ENCODE measurements around the gene PIP5K1C. TPM values are rescaled to one million over a fixed set of nuclear protein-coding genes. Genes with fewer than 3 reads are reported as not detected.

The PIP5K1C gene
- total and polyA plus RNA-seq, 9 of the 15 experiments (the other 6 are each of a cell fraction or from before 2014, with no cell fraction given), result 0.38 to 22.1 (median 4.1) TPM

- TF ChIP-seq REST (IDR thresholded peaks at IDR 0.05; ENCODE audit: borderline replicate concordance), result peak; percentile 36; the same call in 1 of the 2 replicates
- no peak for TF ChIP-seq REST (CRISPR knock-in tag; IDR thresholded peaks at IDR 0.05; ENCODE audit: low read depth)
- 0 out of 4 replicates have a peak, but pooled peaks of 1 of the 2 experiments have one; percentile 20 for TF ChIP-seq FOXK2 (conservative IDR thresholded peaks at IDR 0.05 in 1 of 2, IDR thresholded peaks at IDR 0.05 in 1 of 2; ENCODE audit: low read depth in 2 of 2)
- TF ChIP-seq SPI1 (IDR thresholded peaks at IDR 0.05; ENCODE audit: borderline replicate concordance, low read depth, low read length), result no peak
- TF ChIP-seq ZNF384 (IDR thresholded peaks at IDR 0.05; ENCODE audit: low read depth, low read length), result peak; percentile 73
- TF ChIP-seq PRDM10 (IDR thresholded peaks at IDR 0.05; ENCODE audit: partially characterized antibody), result peak; percentile 31
Observed at GRCh38 chr19:3720349-3720917, 20.2 kb upstream of the PIP5K1C start (continued).
